GM19351 (cell line): Measurements from ENCODE around the gene ALOX15.
"Not testable (repeated sequence)": the region's sequence is repeated elsewhere in the genome, so short reads cannot be mapped to it uniquely, and the experiment has no call there.

Experiments used
- ATAC-seq: cut with Tn5 transposase; IDR thresholded peaks from one replicate; pipeline ENCODE4 v1.9.1; 2021; ENCODE audit warnings: mild to moderate bottlenecking, moderate library complexity; ENCODE audit not compliant: unreplicated experiment

Gene ALOX15

GRCh38 chr17:4652997-4653396 lies 11.5 kb upstream of the ALOX15 start:
- ATAC-seq, result no peak

DNA sequence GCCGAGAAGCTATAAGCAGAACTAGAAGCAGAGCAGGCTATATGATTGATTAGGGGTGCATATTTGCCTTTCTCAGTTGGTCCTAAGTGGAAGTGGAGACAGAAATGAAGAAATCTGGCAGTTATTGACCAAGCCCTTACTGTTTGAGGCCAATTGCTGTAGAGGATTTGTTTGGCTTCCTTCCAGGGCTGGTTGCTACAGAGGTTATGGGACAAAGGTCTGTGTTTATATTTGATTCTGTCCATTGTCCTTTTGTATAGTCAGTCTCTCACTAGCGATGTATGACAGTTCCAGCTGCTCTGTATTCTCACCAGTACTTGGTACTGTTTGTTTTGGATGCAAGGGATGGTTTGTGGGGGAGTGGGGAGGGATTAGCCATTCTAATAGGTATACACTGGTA lies 7.3 kb upstream of the ALOX15 start:
- no peak for ATAC-seq

- no peak for ATAC-seq
These were observed 4.2 kb upstream of the ALOX15 start for GRCh38 chr17:4645642-4646041.

- no peak for ATAC-seq
These were observed 2.2 kb upstream of the ALOX15 start for GRCh38 chr17:4643676-4644075.

DNA sequence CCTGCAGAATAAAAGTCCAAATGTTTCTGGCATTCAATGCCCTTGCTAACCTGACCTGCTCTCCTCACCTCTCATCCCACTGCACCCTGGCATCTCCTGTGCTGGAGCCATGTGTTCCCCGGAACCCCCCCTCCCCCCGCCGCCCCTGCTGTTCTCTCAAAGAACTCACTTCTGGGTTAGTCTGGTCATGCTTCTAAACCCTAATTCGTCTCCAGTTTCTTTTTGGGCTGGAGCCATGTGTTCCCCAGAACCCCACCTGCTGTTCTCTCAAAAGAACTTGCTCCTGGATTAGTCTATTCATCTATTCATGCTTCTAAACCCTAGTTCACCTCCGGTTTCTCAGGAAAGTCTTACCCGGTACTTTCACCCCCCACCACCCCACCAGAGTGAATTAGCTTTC lies 808 bp upstream of the ALOX15 start:
- ATAC-seq, result no peak

DNA sequence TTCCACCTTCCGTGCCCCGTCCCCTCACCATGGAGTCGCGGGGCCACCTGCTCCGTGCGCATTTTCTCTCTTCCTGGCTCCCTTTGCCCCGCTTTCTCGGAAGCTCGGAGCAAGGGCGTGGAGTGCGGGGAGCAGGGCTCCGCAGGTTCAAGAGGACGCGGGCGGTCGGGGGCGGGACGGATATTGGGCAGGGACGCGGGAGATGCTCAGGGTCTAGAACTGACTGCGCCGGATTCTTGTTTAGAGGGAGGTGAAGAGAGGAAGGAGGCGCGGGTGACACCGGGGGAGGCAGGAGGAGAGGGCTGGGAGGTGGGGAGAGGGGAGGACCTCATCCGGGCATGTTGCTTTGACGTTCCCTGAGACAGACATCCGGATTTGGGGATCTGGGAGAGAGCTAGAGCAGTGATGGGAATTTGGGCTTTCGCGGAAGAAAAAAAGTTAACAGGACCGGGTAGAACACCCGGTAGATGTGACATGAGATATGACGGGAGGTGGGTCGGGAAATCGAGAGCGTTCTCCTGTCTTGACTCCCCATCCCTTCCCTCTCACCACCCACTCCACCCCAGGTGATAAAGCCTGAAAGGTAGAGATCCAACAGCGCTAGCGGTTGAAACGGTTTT lies 799 bp downstream of the ALOX15 start:
- not testable (repeated sequence) for ATAC-seq

DNA sequence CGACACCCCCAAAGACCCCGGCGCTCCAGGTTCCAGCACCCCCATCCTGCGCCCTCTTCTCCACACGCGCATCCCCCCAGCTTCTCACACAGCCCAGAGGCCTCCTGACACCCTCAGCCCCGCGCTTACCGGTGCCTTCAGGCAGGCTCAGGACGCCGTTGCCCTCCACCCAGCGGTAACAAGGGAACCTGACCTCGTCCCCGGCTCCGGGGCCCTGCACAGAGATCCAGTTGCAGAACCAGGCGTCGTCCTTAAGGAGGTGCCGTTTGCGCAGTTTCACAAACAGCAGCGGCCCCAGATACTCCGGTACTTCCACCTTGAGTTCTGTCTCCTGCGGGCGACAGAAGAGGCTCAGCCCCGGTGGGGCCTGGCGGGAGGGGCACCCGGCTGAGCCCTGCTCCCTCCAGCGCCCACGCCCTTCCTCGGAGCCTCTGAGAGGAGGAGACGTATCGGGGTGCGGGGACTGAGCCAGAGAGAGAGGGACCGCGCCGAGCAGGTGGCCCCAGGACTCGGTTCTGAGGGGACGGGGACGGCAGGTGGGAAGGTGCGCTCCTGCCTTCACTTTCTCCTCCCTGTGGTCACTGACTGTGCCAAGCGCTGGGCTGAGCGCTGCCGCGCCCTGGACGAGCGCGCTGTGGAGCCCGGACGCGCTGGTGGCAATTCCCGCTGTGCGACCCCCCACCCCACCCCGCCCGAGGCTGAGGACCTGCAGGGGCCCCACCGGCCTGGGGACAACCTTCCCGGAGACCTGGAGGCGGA lies 2.0 kb downstream of the ALOX15 start:
- not testable (repeated sequence) for ATAC-seq

GRCh38 chr17:4638766-4639165 lies 2.7 kb downstream of the ALOX15 start:
- not testable (repeated sequence) for ATAC-seq

GRCh38 chr17:4636474-4637100 lies 4.9 kb downstream of the ALOX15 start:
- no peak for ATAC-seq

DNA sequence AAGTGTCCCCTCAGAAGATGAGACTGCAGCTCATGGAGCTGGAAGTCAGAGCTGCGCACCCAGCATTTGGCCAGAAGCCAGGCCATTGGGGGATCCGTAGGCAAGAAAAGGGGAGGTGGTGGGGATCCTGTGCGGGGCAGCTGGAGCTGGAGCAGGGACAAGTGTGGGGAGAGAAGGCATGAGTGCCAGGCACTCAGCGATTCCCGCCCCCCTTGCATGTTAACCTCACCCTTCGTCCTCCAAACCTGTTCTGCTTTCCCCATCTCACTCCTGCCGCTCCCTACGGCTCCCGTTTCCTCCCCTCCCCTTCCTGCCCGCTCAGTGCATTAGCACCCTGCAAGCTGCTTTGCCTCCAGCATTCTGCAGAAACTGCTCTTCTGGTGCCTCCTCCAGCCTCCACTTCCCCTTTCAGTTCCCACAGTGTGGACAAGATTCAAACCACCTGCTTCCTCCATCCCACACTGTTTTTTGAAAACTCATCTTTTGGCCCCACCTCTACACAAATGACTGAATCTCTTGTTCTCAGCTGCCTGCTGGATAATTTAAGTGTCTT lies 5.6 kb downstream of the ALOX15 start:
- ATAC-seq, result peak; percentile 61

DNA sequence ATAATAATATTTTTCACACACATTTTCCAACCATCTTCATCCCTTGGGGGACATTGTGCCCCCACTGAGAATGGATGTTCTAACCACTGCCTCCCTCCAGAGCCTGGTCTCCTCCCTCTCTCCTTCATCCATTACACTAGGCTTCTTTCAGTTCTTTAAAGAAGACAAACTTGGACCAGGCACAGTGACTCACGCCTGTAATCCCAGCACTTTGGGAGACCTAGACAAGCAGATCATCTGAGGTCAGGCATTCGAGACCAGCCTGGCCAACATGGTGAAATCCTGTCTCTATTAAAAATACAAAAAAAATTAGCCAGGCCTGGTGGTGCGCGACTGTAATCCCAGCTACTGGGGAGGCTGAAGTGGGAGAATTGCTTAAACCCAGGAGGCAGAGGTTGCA lies 6.5 kb downstream of the ALOX15 start:
- ATAC-seq, result no peak

GRCh38 chr17:4633643-4634042 lies 7.8 kb downstream of the ALOX15 start:
- ATAC-seq, result no peak

- ATAC-seq, result no peak
These were observed 8.9 kb downstream of the ALOX15 start for GRCh38 chr17:4632581-4632920.

- ATAC-seq, result no peak
These were observed 9.5 kb downstream of the ALOX15 start for GRCh38 chr17:4631836-4632580.

DNA sequence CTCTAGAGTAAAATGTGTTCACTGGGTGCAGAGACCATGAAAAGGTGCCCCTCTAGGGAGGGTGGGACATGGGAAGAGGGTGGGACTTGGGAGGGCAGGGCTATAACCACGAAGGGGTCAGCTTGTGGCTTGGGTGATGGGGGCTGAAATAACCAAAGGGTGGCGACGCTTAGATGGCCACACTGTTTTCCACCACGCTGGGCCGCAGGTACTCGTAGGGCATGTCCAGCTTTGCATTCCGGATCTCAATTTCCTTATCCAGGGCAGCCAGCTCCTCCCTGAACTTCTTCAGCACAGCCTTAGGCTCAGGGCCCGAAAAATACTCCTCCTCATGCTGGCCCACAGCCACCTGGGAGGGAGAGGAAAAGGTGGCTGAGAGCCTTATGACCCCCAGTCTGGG lies 10.0 kb downstream of the ALOX15 start:
- ATAC-seq, result no peak

- no peak for ATAC-seq
These were observed 14.7 kb downstream of the ALOX15 start for GRCh38 chr17:4626734-4627256.

GRCh38 chr17:4625181-4625617 lies 16.3 kb downstream of the ALOX15 start:
- no peak for ATAC-seq

- ATAC-seq, result not testable (repeated sequence)
These were observed 17.0 kb downstream of the ALOX15 start for GRCh38 chr17:4624451-4624911.

DNA sequence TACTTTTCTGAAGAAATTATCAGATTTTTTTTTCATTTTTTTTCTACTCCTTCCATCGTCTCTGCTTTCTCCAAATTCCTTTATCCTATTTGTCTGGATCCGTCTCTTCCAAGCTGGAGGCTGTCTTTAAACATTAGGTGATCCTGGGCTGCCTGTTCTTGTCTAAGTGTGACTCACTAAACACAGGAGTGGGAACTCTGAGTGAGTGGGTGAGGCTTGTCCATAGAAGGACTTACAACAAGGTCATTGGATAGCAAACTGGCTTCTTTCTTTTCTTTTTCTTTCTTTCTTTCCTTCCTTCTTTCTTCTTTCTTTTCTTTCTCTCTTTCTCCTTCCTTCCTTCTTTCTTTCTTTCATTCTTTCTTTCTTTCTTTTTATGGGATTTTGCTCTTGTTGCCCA lies 18.2 kb downstream of the ALOX15 start:
- no peak for ATAC-seq

- ATAC-seq, result no peak
These were observed 19.1 kb downstream of the ALOX15 start for GRCh38 chr17:4622375-4622774.
